Measurements from ENCODE around the gene NLRP13.

The NLRP13 gene

DNA sequence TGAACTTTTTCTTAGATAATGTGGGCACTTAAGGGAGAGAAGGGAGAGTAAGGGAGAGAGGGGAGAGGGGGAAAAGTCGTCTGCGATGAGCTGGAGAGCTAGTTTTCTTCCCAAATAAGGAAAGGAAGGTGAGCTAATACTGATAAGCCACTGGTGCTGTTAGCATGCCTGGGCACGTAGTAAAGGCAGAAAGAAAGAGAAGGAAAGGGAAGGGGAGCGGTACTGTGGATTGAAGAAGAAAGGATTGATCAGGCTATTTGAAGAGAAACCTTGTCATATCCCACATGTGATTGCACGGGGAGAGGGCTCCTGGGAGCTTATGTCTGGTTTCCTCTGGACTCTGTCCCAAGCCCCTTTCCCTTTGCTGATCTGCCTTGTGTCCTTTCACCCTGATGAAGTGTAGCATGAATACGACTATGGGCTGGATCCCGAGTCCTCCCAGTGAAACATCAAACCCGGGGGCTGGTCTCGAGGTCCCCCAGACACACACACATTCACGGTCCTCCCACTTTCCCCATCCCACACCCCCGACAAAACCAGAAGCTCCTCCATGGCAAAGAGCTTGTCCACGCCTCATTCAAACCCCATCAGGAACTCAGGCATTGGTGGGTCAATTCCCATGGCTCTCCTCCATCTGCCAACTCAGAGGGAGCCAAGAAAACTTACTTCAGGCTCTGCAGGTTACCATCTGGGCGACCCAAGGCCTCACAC, 30.6 kb downstream of the NLRP13 start:
- DNase-seq (ENCODE audit: low read depth, low spot score) = no peak

- no peak for DNase-seq (ENCODE audit: low read depth, low spot score)
These were observed 33.2 kb downstream of the NLRP13 start for GRCh38 chr19:55898911-55899310.

GRCh38 chr19:55882626-55883025, 49.5 kb downstream of the NLRP13 start:
- no peak for DNase-seq (ENCODE audit: low read depth, low spot score)

DNA sequence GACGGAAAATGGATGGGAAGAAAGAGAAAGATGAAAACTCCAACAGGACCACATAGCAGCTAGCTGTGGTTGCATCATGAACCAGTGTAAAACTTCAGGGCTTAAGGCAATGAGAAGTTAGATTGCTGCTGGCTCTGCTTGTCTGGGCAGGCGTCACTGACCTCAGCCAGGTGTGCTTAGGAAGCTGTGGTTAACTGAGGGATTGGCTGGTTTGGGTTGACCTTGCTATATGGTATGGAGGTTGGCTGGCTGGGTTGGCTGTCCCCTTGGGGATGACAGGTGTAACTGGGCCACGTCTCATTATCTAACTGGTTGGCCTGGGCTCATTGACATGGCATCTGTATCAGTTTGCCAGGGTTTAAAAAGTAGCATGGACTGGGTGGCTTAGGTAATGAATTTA, 54.9 kb downstream of the NLRP13 start:
- DNase-seq (ENCODE audit: low read depth, low spot score) = no peak

GRCh38 chr19:55870736-55871135, 61.4 kb downstream of the NLRP13 start:
- no peak for DNase-seq (ENCODE audit: low read depth, low spot score)

- DNase-seq (ENCODE audit: low read depth, low spot score) = no peak
These were observed 65.0 kb downstream of the NLRP13 start for GRCh38 chr19:55867101-55867500.

DNA sequence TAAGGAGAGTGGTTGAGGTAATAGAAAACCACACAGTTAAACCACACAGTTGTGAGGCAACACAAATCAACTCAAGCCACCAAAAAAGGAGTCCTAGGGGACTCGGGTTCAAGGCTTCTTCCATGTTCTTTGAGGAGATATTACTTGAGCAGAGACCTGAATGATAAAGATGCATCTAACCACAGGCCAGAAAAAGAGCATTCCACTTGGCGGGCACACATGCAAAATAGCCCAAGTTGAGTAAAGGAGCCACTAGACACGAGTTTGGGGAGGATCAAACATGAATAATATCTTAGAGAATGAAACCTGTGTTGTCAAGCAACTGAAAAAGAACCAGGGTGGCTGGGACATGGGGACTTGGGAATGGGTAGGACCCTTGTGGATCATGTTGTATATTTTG, 65.6 kb downstream of the NLRP13 start:
- no peak for DNase-seq (ENCODE audit: low read depth, low spot score)

DNA sequence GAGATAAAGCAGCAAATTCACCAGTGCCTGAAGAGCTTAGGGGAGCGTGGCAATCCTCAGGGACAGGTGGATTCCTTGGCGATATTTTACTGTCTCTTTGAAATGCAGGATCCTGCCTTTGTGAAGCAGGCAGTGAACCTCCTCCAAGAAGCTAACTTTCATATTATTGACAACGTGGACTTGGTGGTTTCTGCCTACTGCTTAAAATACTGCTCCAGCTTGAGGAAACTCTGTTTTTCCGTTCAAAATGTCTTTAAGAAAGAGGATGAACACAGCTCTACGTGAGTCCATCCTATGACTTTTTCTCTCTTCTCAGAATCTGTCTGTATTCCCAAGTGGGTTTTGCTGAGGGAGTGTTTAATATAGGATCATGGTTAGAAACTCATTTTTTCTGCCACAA, 73.2 kb downstream of the NLRP13 start:
- no peak for DNase-seq (ENCODE audit: low read depth, low spot score)

GRCh38 chr19:55858401-55858800, 73.7 kb downstream of the NLRP13 start:
- no peak for DNase-seq (ENCODE audit: low read depth, low spot score)

DNA sequence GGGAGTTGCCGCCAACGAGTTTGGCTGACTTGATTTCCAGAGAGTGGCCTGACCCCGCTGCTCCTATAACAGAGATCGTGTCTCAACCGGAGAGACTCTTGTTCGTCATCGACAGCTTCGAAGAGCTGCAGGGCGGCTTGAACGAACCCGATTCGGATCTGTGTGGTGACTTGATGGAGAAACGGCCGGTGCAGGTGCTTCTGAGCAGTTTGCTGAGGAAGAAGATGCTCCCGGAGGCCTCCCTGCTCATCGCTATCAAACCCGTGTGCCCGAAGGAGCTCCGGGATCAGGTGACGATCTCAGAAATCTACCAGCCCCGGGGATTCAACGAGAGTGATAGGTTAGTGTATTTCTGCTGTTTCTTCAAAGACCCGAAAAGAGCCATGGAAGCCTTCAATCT, 74.2 kb downstream of the NLRP13 start:
- DNase-seq (ENCODE audit: low read depth, low spot score) = no peak

GRCh38 chr19:55857149-55857548, 75.0 kb downstream of the NLRP13 start:
- DNase-seq (ENCODE audit: low read depth, low spot score) = no peak

- no peak for DNase-seq (ENCODE audit: low read depth, low spot score)
These were observed 77.0 kb downstream of the NLRP13 start for GRCh38 chr19:55855160-55855559.
